ENCODE measurements around the gene SAMSN1. TPM values are rescaled to one million over a fixed set of nuclear protein-coding genes. Genes with fewer than 3 reads are reported as not detected.

Gene SAMSN1
- total RNA-seq, 1 donor from 2014 or later = 1.2 TPM

GRCh38 chr21:14536929-14537328 is 9.2 kb downstream of the SAMSN1 start:
- no peaks in the 10 kb centered on the region for H4K20me1 ChIP-seq (ENCODE audit: low read depth)
- Mint-ChIP-seq H3K4me1 (no peaks in the 10 kb centered on the region), H3K36me3 (no peaks in the 10 kb centered on the region), H3K9me3 (peaks cover 5% of the 10 kb centered on the region), H3K27me3 (ENCODE audit: insufficient read depth, low read depth) (no peaks in the 10 kb centered on the region), H3K27ac (no peak overlapping the region), H3K4me3 (no peak overlapping the region)
- no peaks in the 10 kb centered on the region for H3F3A ChIP-seq (ENCODE audit: low read depth)
- DNase-seq (ENCODE audit: low spot score) = no peak
- H3K4me2 ChIP-seq = no peak overlapping the region
- no peak overlapping the region for H3K4me3 ChIP-seq
- no peaks in the 10 kb centered on the region for H3K79me2 ChIP-seq (ENCODE audit: low read depth)
- no peaks in the 10 kb centered on the region for H3K4me1 ChIP-seq
- H3K9ac ChIP-seq = no peak overlapping the region
- no peak overlapping the region for H3K27ac ChIP-seq
- TF ChIP-seq, protein P1, sequence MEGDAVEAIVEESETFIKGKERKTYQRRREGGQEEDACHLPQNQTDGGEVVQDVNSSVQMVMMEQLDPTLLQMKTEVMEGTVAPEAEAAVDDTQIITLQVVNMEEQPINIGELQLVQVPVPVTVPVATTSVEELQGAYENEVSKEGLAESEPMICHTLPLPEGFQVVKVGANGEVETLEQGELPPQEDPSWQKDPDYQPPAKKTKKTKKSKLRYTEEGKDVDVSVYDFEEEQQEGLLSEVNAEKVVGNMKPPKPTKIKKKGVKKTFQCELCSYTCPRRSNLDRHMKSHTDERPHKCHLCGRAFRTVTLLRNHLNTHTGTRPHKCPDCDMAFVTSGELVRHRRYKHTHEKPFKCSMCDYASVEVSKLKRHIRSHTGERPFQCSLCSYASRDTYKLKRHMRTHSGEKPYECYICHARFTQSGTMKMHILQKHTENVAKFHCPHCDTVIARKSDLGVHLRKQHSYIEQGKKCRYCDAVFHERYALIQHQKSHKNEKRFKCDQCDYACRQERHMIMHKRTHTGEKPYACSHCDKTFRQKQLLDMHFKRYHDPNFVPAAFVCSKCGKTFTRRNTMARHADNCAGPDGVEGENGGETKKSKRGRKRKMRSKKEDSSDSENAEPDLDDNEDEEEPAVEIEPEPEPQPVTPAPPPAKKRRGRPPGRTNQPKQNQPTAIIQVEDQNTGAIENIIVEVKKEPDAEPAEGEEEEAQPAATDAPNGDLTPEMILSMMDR (IDR thresholded peaks at IDR 0.05) = no peak
- TF ChIP-seq EZH2phosphoT487 (IDR thresholded peaks at IDR 0.05) (no peak), EZH2 (IDR thresholded peaks at IDR 0.05) (no peak)
- no peaks in the 10 kb centered on the region for H3K9me3 ChIP-seq (ENCODE audit: low read depth)
- H3K36me3 ChIP-seq = no peaks in the 10 kb centered on the region
- no peak overlapping the region for H2AFZ ChIP-seq (replicated peaks)
- H3K27me3 ChIP-seq = no peaks in the 10 kb centered on the region

GRCh38 chr21:14535702-14536101 is 10.4 kb downstream of the SAMSN1 start:
- no peaks in the 10 kb centered on the region for H3F3A ChIP-seq (ENCODE audit: low read depth)
- no peaks in the 10 kb centered on the region for H3K9me3 ChIP-seq (ENCODE audit: low read depth)
- H3K27ac ChIP-seq = no peak overlapping the region
- H3K4me3 Mint-ChIP-seq = no peak overlapping the region
- H3K27me3 Mint-ChIP-seq (ENCODE audit: insufficient read depth, low read depth) = no peaks in the 10 kb centered on the region
- no peaks in the 10 kb centered on the region for H3K27me3 ChIP-seq
- H2AFZ ChIP-seq (replicated peaks) = no peak overlapping the region
- no peak for DNase-seq (ENCODE audit: low spot score)
- H3K36me3 ChIP-seq = no peaks in the 10 kb centered on the region
- no peaks in the 10 kb centered on the region for H3K79me2 ChIP-seq (ENCODE audit: low read depth)
- no peak overlapping the region for H3K27ac Mint-ChIP-seq
- H4K20me1 ChIP-seq (ENCODE audit: low read depth) = no peaks in the 10 kb centered on the region
- H3K4me3 ChIP-seq = no peak overlapping the region
- TF ChIP-seq, protein P1 (IDR thresholded peaks at IDR 0.05) = no peak
- no peak for TF ChIP-seq EZH2 (IDR thresholded peaks at IDR 0.05)
- H3K36me3 Mint-ChIP-seq = no peaks in the 10 kb centered on the region
- no peak overlapping the region for H3K9ac ChIP-seq
- no peaks in the 10 kb centered on the region for H3K4me1 ChIP-seq
- no peaks in the 10 kb centered on the region for H3K4me1 Mint-ChIP-seq
- H3K4me2 ChIP-seq = no peak overlapping the region
- peaks cover 5% of the 10 kb centered on the region for H3K9me3 Mint-ChIP-seq

GRCh38 chr21:14533499-14534428 is 12.4 kb downstream of the SAMSN1 start:
- H2AFZ ChIP-seq (replicated peaks) = no peak overlapping the region
- H3K79me2 ChIP-seq (ENCODE audit: low read depth) = no peaks in the 10 kb centered on the region
- H3F3A ChIP-seq (ENCODE audit: low read depth) = no peaks in the 10 kb centered on the region
- H3K9me3 ChIP-seq (ENCODE audit: low read depth) = no peaks in the 10 kb centered on the region
- no peaks in the 10 kb centered on the region for H4K20me1 ChIP-seq (ENCODE audit: low read depth)
- no peak overlapping the region for H3K4me3 ChIP-seq
- H3K36me3 ChIP-seq = no peaks in the 10 kb centered on the region
- H3K4me1 ChIP-seq = no peaks in the 10 kb centered on the region
- H3K9ac ChIP-seq = no peak overlapping the region
- no peak overlapping the region for H3K4me3 Mint-ChIP-seq
- no peak for TF ChIP-seq EZH2phosphoT487 (IDR thresholded peaks at IDR 0.05)
- TF ChIP-seq, protein P1 (IDR thresholded peaks at IDR 0.05) = no peak
- no peaks in the 10 kb centered on the region for H3K27me3 Mint-ChIP-seq (ENCODE audit: insufficient read depth, low read depth)
- H3K4me1 Mint-ChIP-seq = no peaks in the 10 kb centered on the region
- H3K4me2 ChIP-seq = no peak overlapping the region
- no peak overlapping the region for H3K27ac ChIP-seq
- no peak for DNase-seq (ENCODE audit: low spot score)
- H3K9me3 Mint-ChIP-seq = no peaks in the 10 kb centered on the region
- H3K27me3 ChIP-seq = no peaks in the 10 kb centered on the region
- no peaks in the 10 kb centered on the region for H3K36me3 Mint-ChIP-seq
- H3K27ac Mint-ChIP-seq = no peak overlapping the region
